ENCODE data around the gene JMJD6. TPM values are rescaled to one million over a fixed set of nuclear protein-coding genes. Genes with fewer than 3 reads are reported as not detected.

JMJD6 gene
- total and polyA plus RNA-seq, 2 experiments from 2014 or later = 11.4 to 12.8 TPM

GRCh38 chr17:76758570-76758969 is 32.2 kb upstream of the JMJD6 start:
- no peak overlapping the region for H3K4me2 ChIP-seq
- no peaks in the 10 kb centered on the region for H3K9me3 Mint-ChIP-seq
- peaks cover 3% of the 10 kb centered on the region; the same call in 2 of the 3 replicates for H3K4me1 Mint-ChIP-seq
- no peaks in the 10 kb centered on the region for H3F3A ChIP-seq (replicated peaks; ENCODE audit: low read depth)
- H4K20me1 ChIP-seq (replicated peaks; ENCODE audit: insufficient read depth) = no peaks in the 10 kb centered on the region
- H3K4me3 ChIP-seq = no peak overlapping the region
- no peak for ATAC-seq
- no peaks in the 10 kb centered on the region for H3K79me2 ChIP-seq (replicated peaks; ENCODE audit: insufficient read depth)
- H3K36me3 ChIP-seq (ENCODE audit: insufficient read depth) = no peaks in the 10 kb centered on the region
- peaks cover 35% of the 10 kb centered on the region for H3K36me3 Mint-ChIP-seq (ENCODE audit: low read depth)
- peaks cover 11% of the 10 kb centered on the region; the same call in 1 of the 2 replicates for H3K4me1 ChIP-seq (ENCODE audit: insufficient read depth)
- TF ChIP-seq POLR2AphosphoS5 (IDR thresholded peaks at IDR 0.05; ENCODE audit: low read depth) = no peak
- no peak for TF ChIP-seq EZH2phosphoT487 (IDR thresholded peaks at IDR 0.05; ENCODE audit: unreplicated experiment)
- no peak for TF ChIP-seq ETS1 (IDR thresholded peaks at IDR 0.05)
- TF ChIP-seq ZNF331 (CRISPR knock-in tag; IDR thresholded peaks at IDR 0.05; ENCODE audit: low read depth) = no peak
- no peak for TF ChIP-seq EZH2 (IDR thresholded peaks at IDR 0.05; ENCODE audit: low read depth, unreplicated experiment)
- no peak for TF ChIP-seq JUNB (IDR thresholded peaks at IDR 0.05; ENCODE audit: unreplicated experiment)
- TF ChIP-seq REST (IDR thresholded peaks at IDR 0.05; ENCODE audit: unreplicated experiment) = no peak
- no peak for TF ChIP-seq CTCF (conservative IDR thresholded peaks at IDR 0.05; ENCODE audit: low read depth in 2 of 2)
- TF ChIP-seq ZNF462 (CRISPR knock-in tag; IDR thresholded peaks at IDR 0.05) = no peak
- no peak for TF ChIP-seq STAT1 (IDR thresholded peaks at IDR 0.05; ENCODE audit: unreplicated experiment)
- TF ChIP-seq ZNF114 (CRISPR knock-in tag; IDR thresholded peaks at IDR 0.05) = no peak
- TF ChIP-seq CREB1 (CRISPR knock-in tag; IDR thresholded peaks at IDR 0.05; ENCODE audit: low read depth) = no peak
- no peak for TF ChIP-seq NANOG (IDR thresholded peaks at IDR 0.05; ENCODE audit: borderline replicate concordance)
- no peak overlapping the region for H3K27ac Mint-ChIP-seq
- no peaks in the 10 kb centered on the region for H3K27me3 ChIP-seq (ENCODE audit: insufficient read depth)
- no peak overlapping the region for H2AFZ ChIP-seq
- no peak for DNase-seq (ENCODE audit: low spot score)
- no peak overlapping the region for H3K27ac ChIP-seq (ENCODE audit: low read depth)
- no peak overlapping the region for H3K4me3 Mint-ChIP-seq
- H3K9me2 ChIP-seq (ENCODE audit: insufficient read depth) = no peaks in the 10 kb centered on the region
- H3K27me3 Mint-ChIP-seq (ENCODE audit: insufficient read depth, low read depth, poor library complexity) = no peaks in the 10 kb centered on the region

All from GM23338 (cell line).